ENCODE measurements around the gene FANCF.

Gene FANCF

GRCh38 chr11:22582151-22582410 is 43.5 kb downstream of the FANCF start:
- H3K4me1 ChIP-seq (ENCODE audit: control insufficient read depth in 2 of 2, insufficient read depth in 1 of 2, low read depth in 1 of 2, low read length in 2 of 2), result no peaks in the 10 kb centered on the region
- H3K4me3 ChIP-seq (ENCODE audit: low read length in 2 of 2), result no peak overlapping the region
- H3K9me3 ChIP-seq (replicated peaks in 1 of 2; ENCODE audit: control insufficient read depth in 2 of 2, insufficient read depth in 1 of 2, low read depth in 1 of 2, low read length in 2 of 2), result no peaks in the 10 kb centered on the region
- H3K23ac ChIP-seq (ENCODE audit: low read depth, low read length, poor library complexity), result no peak overlapping the region
- H4K8ac ChIP-seq (ENCODE audit: low read depth, low read length), result no peak overlapping the region
- no peak overlapping the region for H2BK120ac ChIP-seq (ENCODE audit: low read depth, low read length)
- H4K91ac ChIP-seq (ENCODE audit: low read depth, low read length, poor library complexity), result no peak overlapping the region
- H2BK15ac ChIP-seq (ENCODE audit: low read length), result no peak overlapping the region
- H2BK5ac ChIP-seq (ENCODE audit: low read length), result no peak overlapping the region
- H3K36me3 ChIP-seq (replicated peaks in 1 of 2; ENCODE audit: control insufficient read depth in 2 of 2, insufficient read depth in 2 of 2, low read length in 2 of 2), result no peaks in the 10 kb centered on the region
- no peak overlapping the region for H3K18ac ChIP-seq (ENCODE audit: low read length)
- no peak overlapping the region for H3K9ac ChIP-seq (ENCODE audit: low read depth, low read length, poor library complexity)
- no peak overlapping the region for H2BK12ac ChIP-seq (ENCODE audit: low read length)
- H2AK5ac ChIP-seq (ENCODE audit: low read depth, low read length), result no peak overlapping the region
- H3K4ac ChIP-seq (ENCODE audit: low read length), result no peak overlapping the region
- no peaks in the 10 kb centered on the region for H3K79me1 ChIP-seq (ENCODE audit: low read depth, low read length)
- no peak for DNase-seq (ENCODE audit: low spot score)
- H3K27me3 ChIP-seq (ENCODE audit: control insufficient read depth in 3 of 3, insufficient read depth in 3 of 3, low read depth in 1 of 3, low read length in 3 of 3), result no peaks in the 10 kb centered on the region
- no peak overlapping the region for H3K14ac ChIP-seq (ENCODE audit: low read length)
- H2AFZ ChIP-seq (ENCODE audit: low read length), result no peak overlapping the region
- no peak overlapping the region for H3K27ac ChIP-seq (replicated peaks; ENCODE audit: low read length)
- no peak overlapping the region for H3K4me2 ChIP-seq (ENCODE audit: insufficient read depth, low read length, poor library complexity, severe bottlenecking)

GRCh38 chr11:22581354-22582150 is 44.1 kb downstream of the FANCF start:
- Histone ChIP-seq H2AFZ (ENCODE audit: low read length) (no peak overlapping the region), H2BK15ac (ENCODE audit: low read length) (no peak overlapping the region)
- WGBS, 2 donors (ENCODE audit: extremely low coverage in 2 of 2, insufficient read length in 2 of 2, insufficient replicate concordance in 1 of 2), result no CpG with 5 or more reads among the region's 3 CpGs

GRCh38 chr11:22577854-22578253 is 47.8 kb downstream of the FANCF start:
- H3K9me3 ChIP-seq (replicated peaks in 1 of 2; ENCODE audit: control insufficient read depth in 2 of 2, insufficient read depth in 1 of 2, low read depth in 1 of 2, low read length in 2 of 2), result no peaks in the 10 kb centered on the region
- no peak for DNase-seq (ENCODE audit: low spot score)
- H3K36me3 ChIP-seq (replicated peaks in 1 of 2; ENCODE audit: control insufficient read depth in 2 of 2, insufficient read depth in 2 of 2, low read length in 2 of 2), result no peaks in the 10 kb centered on the region
- no peak overlapping the region for H2BK15ac ChIP-seq (ENCODE audit: low read length)
- H2BK5ac ChIP-seq (ENCODE audit: low read length), result no peak overlapping the region
- no peak overlapping the region for H4K8ac ChIP-seq (ENCODE audit: low read depth, low read length)
- no peaks in the 10 kb centered on the region for H3K4me1 ChIP-seq (ENCODE audit: control insufficient read depth in 2 of 2, insufficient read depth in 1 of 2, low read depth in 1 of 2, low read length in 2 of 2)
- no peak overlapping the region for H3K23ac ChIP-seq (ENCODE audit: low read depth, low read length, poor library complexity)
- H2BK12ac ChIP-seq (ENCODE audit: low read length), result no peak overlapping the region
- H3K14ac ChIP-seq (ENCODE audit: low read length), result no peak overlapping the region
- no peak overlapping the region for H3K27ac ChIP-seq (replicated peaks; ENCODE audit: low read length)
- no peaks in the 10 kb centered on the region for H3K79me1 ChIP-seq (ENCODE audit: low read depth, low read length)
- H2AFZ ChIP-seq (ENCODE audit: low read length), result no peak overlapping the region
- H2BK120ac ChIP-seq (ENCODE audit: low read depth, low read length), result no peak overlapping the region
- no peak overlapping the region for H3K4me2 ChIP-seq (ENCODE audit: insufficient read depth, low read length, poor library complexity, severe bottlenecking)
- H2AK5ac ChIP-seq (ENCODE audit: low read depth, low read length), result no peak overlapping the region
- H4K91ac ChIP-seq (ENCODE audit: low read depth, low read length, poor library complexity), result no peak overlapping the region
- WGBS, 2 donors (ENCODE audit: extremely low coverage in 2 of 2, insufficient read length in 2 of 2, insufficient replicate concordance in 1 of 2), result no CpG with 5 or more reads among the region's 2 CpGs
- H3K9ac ChIP-seq (ENCODE audit: low read depth, low read length, poor library complexity), result no peak overlapping the region
- no peak overlapping the region for H3K18ac ChIP-seq (ENCODE audit: low read length)
- H3K4me3 ChIP-seq (ENCODE audit: low read length in 2 of 2), result no peak overlapping the region
- no peaks in the 10 kb centered on the region for H3K27me3 ChIP-seq (ENCODE audit: control insufficient read depth in 3 of 3, insufficient read depth in 3 of 3, low read depth in 1 of 3, low read length in 3 of 3)
- no peak overlapping the region for H3K4ac ChIP-seq (ENCODE audit: low read length)

More at GRCh38 chr11:22581354-22582150, 44.1 kb downstream of the FANCF start:
- Histone ChIP-seq H3K4me3 (ENCODE audit: low read length in 2 of 2) (no peak overlapping the region), H3K18ac (ENCODE audit: low read length) (no peak overlapping the region), H3K4me1 (ENCODE audit: control insufficient read depth in 2 of 2, insufficient read depth in 1 of 2, low read depth in 1 of 2, low read length in 2 of 2) (no peaks in the 10 kb centered on the region), H3K27me3 (ENCODE audit: control insufficient read depth in 3 of 3, insufficient read depth in 3 of 3, low read depth in 1 of 3, low read length in 3 of 3) (no peaks in the 10 kb centered on the region), H4K91ac (ENCODE audit: low read depth, low read length, poor library complexity) (no peak overlapping the region), H2BK120ac (ENCODE audit: low read depth, low read length) (no peak overlapping the region), H3K9ac (ENCODE audit: low read depth, low read length, poor library complexity) (no peak overlapping the region), H3K36me3 (replicated peaks in 1 of 2; ENCODE audit: control insufficient read depth in 2 of 2, insufficient read depth in 2 of 2, low read length in 2 of 2) (no peaks in the 10 kb centered on the region), H2AK5ac (ENCODE audit: low read depth, low read length) (no peak overlapping the region), H3K23ac (ENCODE audit: low read depth, low read length, poor library complexity) (no peak overlapping the region), H3K4ac (ENCODE audit: low read length) (no peak overlapping the region), H3K9me3 (replicated peaks in 1 of 2; ENCODE audit: control insufficient read depth in 2 of 2, insufficient read depth in 1 of 2, low read depth in 1 of 2, low read length in 2 of 2) (no peaks in the 10 kb centered on the region), H2BK12ac (ENCODE audit: low read length) (no peak overlapping the region), H3K4me2 (ENCODE audit: insufficient read depth, low read length, poor library complexity, severe bottlenecking) (no peak overlapping the region), H4K8ac (ENCODE audit: low read depth, low read length) (no peak overlapping the region), H3K14ac (ENCODE audit: low read length) (no peak overlapping the region), H3K79me1 (ENCODE audit: low read depth, low read length) (no peaks in the 10 kb centered on the region), H2BK5ac (ENCODE audit: low read length) (no peak overlapping the region), H3K27ac (replicated peaks; ENCODE audit: low read length) (no peak overlapping the region)
- DNase-seq (ENCODE audit: low spot score), result no peak
